Adrenal gland (tissue), 12 donors: ENCODE data around the gene TEX22. TPM values are rescaled to one million over a fixed set of nuclear protein-coding genes. Genes with fewer than 3 reads are reported as not detected.
A peak's percentile ranks its signal among the peaks of the same experiment; 100 is the strongest.

ENCODE experiments used
- DNase-seq, 7 donors: peaks; one replicate each; pipeline ENCODE4 v3.0.0-alpha.2; 2019 to 2020
- H3K27ac ChIP-seq, 5 donors: fragments of 200-600 bp; sonication (generic) in 4 of 5; 1 replicate in 3 of 5; 2 replicates in 2 of 5; pipeline versions ENCODE4 v1.5.1 to v1.8.0; 2016 to 2020; ENCODE audit warnings: mild to moderate bottlenecking in 1 of 5
- H3K27me3 ChIP-seq: fragments of 200-600 bp; 2 replicates; pipeline ENCODE4 v1.8.0; 2021
- H3K36me3 ChIP-seq, 2 donors: fragments of 200-600 bp; replicated peaks in 1 of 2; 1 replicate in 1 of 2; 2 replicates in 1 of 2; pipeline versions ENCODE4 v1.5.1 to v1.8.0; 2018 to 2022
- H3K4me1 ChIP-seq, 2 donors: fragments of 200-600 bp; replicated peaks in 1 of 2; 1 replicate in 1 of 2; 2 replicates in 1 of 2; pipeline versions ENCODE4 v1.5.1 to v1.8.0; 2018 to 2021
- H3K4me3 ChIP-seq, 4 donors: fragments of 200-600 bp; sonication (generic) in 3 of 4; one replicate each; pipeline ENCODE4 v1.5.1; 2016 to 2018
- H3K9me3 ChIP-seq, 3 donors: fragments of 200-600 bp; sonication (generic) in 1 of 3; replicated peaks in 1 of 3; 1 replicate in 2 of 3; 2 replicates in 1 of 3; pipeline versions ENCODE4 v1.5.1 to v1.8.0; 2016 to 2021
- POLR2A ChIP-seq, 2 donors: fragments of 450-650 bp; IDR thresholded peaks; one replicate each; pipeline ENCODE4 v1.6.1; 2017; ENCODE audit warnings: antibody characterized with exemption in 2 of 2, mild to moderate bottlenecking in 2 of 2, moderate library complexity in 1 of 2
- WGBS, 4 donors: extraction: QIAGEN DNeasy Blood & Tissue Kit in 2 of 4; methylation state at CpG; one replicate each; pipeline versions ENCODE4 v1.1.5 to v1.1.7; 2013 to 2017; 5-methylcytosine and 5-hydroxymethylcytosine counted together
- intact Hi-C, 2 donors: fragments of 100-400 bp; cut with DNase I; formaldehyde crosslinking; loops; one replicate each; pipeline versions ENCODE4 v1.14.1 to v1.15.0; 2022 to 2023
- polyA plus RNA-seq, 3 donors: library from polyadenylated mRNA; stranded (reverse); fragments of 200-250 nt in 2 of 3; fragments of 350-450 nt in 1 of 3; fragmentation: Illumina TruSeq in 1 of 3; extraction: RNeasy Lipid Tissue Mini Kit (QIAGEN cat#74804) in 1 of 3; gene quantifications; one replicate each; pipeline ENCODE4 v1.2.3, GENCODE V29; 2013 to 2014
- total RNA-seq, 9 donors: library from RNA; depleted of rRNA in 4 of 9; stranded (reverse); fragments of >200 nt in 4 of 9; fragments of 120-200 nt in 1 of 9; fragmentation: NEBNext Ultra II Directional in 1 of 9; extraction: Animal tissue kit (Norgen Biotek cat#: 25700) in 1 of 9; gene quantifications; one replicate each; pipeline versions ENCODE4 v1.1.0 to v1.2.4, GENCODE V29; 2013 to 2023
- TF ChIP-seq, protein P1 (sequence below), 6 experiments: fragments of 450-650 bp in 4 of 6; fragments of 200-600 bp in 2 of 6; sonication (generic) in 1 of 6; IDR thresholded peaks; 1 replicate in 5 of 6; 2 replicates in 1 of 6; pipeline versions ENCODE4 v1.5.1 to v1.8.0; 2016 to 2021; ENCODE audit warnings: antibody characterized with exemption in 6 of 6, mild to moderate bottlenecking in 2 of 6, moderate library complexity in 1 of 6
- donor health status: healthy with polysubstance abuse.
- donor health status: Bipolar disorder and iron deficiency.
- donor health status: DM: yes; HTN: yes; CAD: no.
- donor health status: DM: no; HTN: no; CAD: no.
- donor health status: DM: no; HTN: no; CAD: no.
- donor health status: DM: yes; HTN: yes; CAD: no.

TEX22 gene
- total and polyA plus RNA-seq, 12 donors, result 0.17 to 2.8 (median 0.38) TPM; not detected in 3

GRCh38 chr14:105420101-105420973, 22.0 kb downstream of the TEX22 start:
- TF ChIP-seq POLR2A (IDR thresholded peaks at IDR 0.05), result no peak
- TF ChIP-seq, protein P1, sequence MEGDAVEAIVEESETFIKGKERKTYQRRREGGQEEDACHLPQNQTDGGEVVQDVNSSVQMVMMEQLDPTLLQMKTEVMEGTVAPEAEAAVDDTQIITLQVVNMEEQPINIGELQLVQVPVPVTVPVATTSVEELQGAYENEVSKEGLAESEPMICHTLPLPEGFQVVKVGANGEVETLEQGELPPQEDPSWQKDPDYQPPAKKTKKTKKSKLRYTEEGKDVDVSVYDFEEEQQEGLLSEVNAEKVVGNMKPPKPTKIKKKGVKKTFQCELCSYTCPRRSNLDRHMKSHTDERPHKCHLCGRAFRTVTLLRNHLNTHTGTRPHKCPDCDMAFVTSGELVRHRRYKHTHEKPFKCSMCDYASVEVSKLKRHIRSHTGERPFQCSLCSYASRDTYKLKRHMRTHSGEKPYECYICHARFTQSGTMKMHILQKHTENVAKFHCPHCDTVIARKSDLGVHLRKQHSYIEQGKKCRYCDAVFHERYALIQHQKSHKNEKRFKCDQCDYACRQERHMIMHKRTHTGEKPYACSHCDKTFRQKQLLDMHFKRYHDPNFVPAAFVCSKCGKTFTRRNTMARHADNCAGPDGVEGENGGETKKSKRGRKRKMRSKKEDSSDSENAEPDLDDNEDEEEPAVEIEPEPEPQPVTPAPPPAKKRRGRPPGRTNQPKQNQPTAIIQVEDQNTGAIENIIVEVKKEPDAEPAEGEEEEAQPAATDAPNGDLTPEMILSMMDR (IDR thresholded peaks at IDR 0.05), result no peak
- Histone ChIP-seq H3K4me1 (peaks cover 14 to 23% of the 10 kb centered on the region in 2 donors), H3K27me3 (no peaks in the 10 kb centered on the region), H3K27ac (peak overlapping the region in 4 of 5 donors; percentile 0 to 76 (median 54)), H3K36me3 (no peaks in the 10 kb centered on the region), H3K4me3 (peak overlapping the region in 3 of 4 donors; percentile 6 to 87 (median 62)), H3K9me3 (no peaks in the 10 kb centered on the region)
- WGBS, 4 donors, result 0 to 4% (median 1%) methylated on average over 12 to 56 of the region's 67 CpGs; no CpG with 5 or more reads in 1 of the 4 donors
- intact Hi-C loops, result no loop called here
- no peak for DNase-seq

GRCh38 chr14:105420974-105421674, 22.8 kb downstream of the TEX22 start:
- peak overlapping the region in 3 of 5 donors; percentile 0 to 76 (median 65) for H3K27ac ChIP-seq
- H3K9me3 ChIP-seq, result no peaks in the 10 kb centered on the region
- TF ChIP-seq, protein P1 (IDR thresholded peaks at IDR 0.05), result no peak
- TF ChIP-seq POLR2A (IDR thresholded peaks at IDR 0.05), result no peak
- intact Hi-C loops, result no loop called here
- H3K36me3 ChIP-seq, result no peaks in the 10 kb centered on the region
- 36 to 65% (median 43%) methylated on average over 4 to 23 of the region's 23 CpGs for WGBS, 4 donors
- no peak for DNase-seq
- H3K4me3 ChIP-seq, result peak overlapping the region in 2 of 4 donors; percentile 62 to 87
- H3K27me3 ChIP-seq, result no peaks in the 10 kb centered on the region
- peaks cover 14 to 23% of the 10 kb centered on the region in 2 donors for H3K4me1 ChIP-seq

DNA sequence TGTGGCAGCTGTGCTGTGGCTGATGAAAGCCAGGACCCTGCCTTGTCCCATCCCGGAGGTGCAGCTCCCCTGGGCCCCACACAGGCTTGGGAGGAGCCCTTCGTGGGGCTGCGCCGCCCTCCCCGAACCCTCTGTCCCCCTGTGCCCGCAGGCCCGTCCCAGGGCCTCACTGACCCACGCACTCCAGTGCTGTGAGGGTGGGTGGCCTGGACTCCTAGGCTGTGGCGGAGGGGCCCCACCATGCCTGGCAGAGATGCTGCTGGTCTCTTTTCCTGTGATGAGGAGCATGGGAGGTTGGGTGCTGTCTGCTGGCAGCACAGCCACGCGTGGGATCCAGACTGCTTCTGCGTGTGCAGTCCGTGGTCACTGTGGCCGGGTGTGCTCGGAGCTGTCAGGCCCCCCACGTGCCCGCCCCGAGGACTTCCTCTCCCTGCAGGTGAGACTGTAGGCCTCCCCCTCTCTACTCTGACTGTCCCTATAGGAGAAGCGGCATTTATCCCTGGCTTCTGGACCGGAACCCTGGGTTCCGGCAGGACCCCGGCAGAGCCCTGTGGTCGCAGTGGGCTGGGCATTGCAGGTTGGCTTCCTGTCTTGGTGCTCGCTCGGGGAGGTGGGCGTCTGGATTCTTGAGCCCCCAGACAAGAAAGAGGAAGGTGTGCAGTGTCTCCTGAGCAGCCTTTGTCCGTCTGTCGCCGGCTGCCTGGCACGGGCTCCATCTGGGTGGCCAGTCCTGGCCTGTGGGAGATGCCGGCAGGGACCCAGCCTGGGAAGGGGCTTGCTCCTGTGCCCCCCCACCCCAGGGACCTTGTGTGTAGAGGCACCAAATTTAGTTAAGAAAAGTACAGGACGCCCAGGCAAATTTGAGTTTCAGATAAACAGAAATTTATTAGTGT, 23.6 kb downstream of the TEX22 start:
- intact Hi-C loops, result no loop called here
- no peak overlapping the region for H3K4me3 ChIP-seq
- peak overlapping the region in 2 of 5 donors; percentile 65 to 76 for H3K27ac ChIP-seq
- no peaks in the 10 kb centered on the region for H3K27me3 ChIP-seq
- WGBS, 4 donors, result 59 to 79% (median 75%) methylated on average over 10 to 32 of the region's 32 CpGs
- no peaks in the 10 kb centered on the region for H3K36me3 ChIP-seq
- no peak for TF ChIP-seq POLR2A (IDR thresholded peaks at IDR 0.05)
- TF ChIP-seq, protein P1 (IDR thresholded peaks at IDR 0.05), result no peak
- DNase-seq, result no peak
- peaks cover 14 to 23% of the 10 kb centered on the region in 2 donors for H3K4me1 ChIP-seq
- H3K9me3 ChIP-seq, result no peaks in the 10 kb centered on the region
